Thyroid gland (tissue), 4 donors: ENCODE measurements around the gene CASKIN2.
"Not testable (repeated sequence)": the region's sequence is repeated elsewhere in the genome, so short reads cannot be mapped to it uniquely, and the experiment has no call there.

Experiments
- POLR2A ChIP-seq, 2 donors: fragments of 450-650 bp; IDR thresholded peaks; one replicate each; pipeline ENCODE4 v1.6.1; 2017; ENCODE audit warnings: antibody characterized with exemption in 2 of 2, mild to moderate bottlenecking in 2 of 2, moderate library complexity in 1 of 2
- TF ChIP-seq, protein P1 (sequence below), 6 experiments: fragments of 200-600 bp in 3 of 6; fragments of 450-650 bp in 3 of 6; sonication (generic) in 3 of 6; IDR thresholded peaks; one replicate each; pipeline ENCODE4 v1.5.1; 2016 to 2019; ENCODE audit warnings: antibody characterized with exemption in 6 of 6, mild to moderate bottlenecking in 2 of 6, inconsistent platforms in 1 of 6, moderate library complexity in 1 of 6

DNA sequence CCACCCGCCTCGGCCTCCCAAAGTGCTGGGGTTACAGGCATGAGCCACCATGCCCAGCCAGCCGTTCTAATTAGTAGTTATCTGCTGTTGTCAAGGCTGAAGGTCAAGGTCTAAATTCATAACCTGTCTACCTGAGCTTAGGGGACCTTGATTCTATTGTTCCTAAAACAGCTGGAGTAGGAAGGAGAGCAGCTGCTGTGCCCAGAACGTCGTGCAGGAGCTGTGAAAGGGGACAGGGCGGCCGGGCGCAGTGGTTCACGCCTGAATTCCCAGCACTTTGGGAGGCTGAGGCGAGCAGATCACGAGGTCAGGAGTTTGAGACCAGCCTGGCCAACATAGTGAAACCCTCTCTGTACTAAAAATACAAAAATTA is 37.9 kb downstream of the CASKIN2 start:
- TF ChIP-seq POLR2A (IDR thresholded peaks at IDR 0.05), result not testable (repeated sequence)
- TF ChIP-seq, protein P1, sequence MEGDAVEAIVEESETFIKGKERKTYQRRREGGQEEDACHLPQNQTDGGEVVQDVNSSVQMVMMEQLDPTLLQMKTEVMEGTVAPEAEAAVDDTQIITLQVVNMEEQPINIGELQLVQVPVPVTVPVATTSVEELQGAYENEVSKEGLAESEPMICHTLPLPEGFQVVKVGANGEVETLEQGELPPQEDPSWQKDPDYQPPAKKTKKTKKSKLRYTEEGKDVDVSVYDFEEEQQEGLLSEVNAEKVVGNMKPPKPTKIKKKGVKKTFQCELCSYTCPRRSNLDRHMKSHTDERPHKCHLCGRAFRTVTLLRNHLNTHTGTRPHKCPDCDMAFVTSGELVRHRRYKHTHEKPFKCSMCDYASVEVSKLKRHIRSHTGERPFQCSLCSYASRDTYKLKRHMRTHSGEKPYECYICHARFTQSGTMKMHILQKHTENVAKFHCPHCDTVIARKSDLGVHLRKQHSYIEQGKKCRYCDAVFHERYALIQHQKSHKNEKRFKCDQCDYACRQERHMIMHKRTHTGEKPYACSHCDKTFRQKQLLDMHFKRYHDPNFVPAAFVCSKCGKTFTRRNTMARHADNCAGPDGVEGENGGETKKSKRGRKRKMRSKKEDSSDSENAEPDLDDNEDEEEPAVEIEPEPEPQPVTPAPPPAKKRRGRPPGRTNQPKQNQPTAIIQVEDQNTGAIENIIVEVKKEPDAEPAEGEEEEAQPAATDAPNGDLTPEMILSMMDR (IDR thresholded peaks at IDR 0.05), result not testable (repeated sequence)
